Stomach smooth muscle (tissue), 2 donors: ENCODE measurements around the gene SOBP.
"Not testable (repeated sequence)": the region's sequence is repeated elsewhere in the genome, so short reads cannot be mapped to it uniquely, and the experiment has no call there.

Source experiments
- H3K27ac ChIP-seq: one replicate; pipeline ENCODE4 v1.7.0; 2013; ENCODE audit warnings: mild to moderate bottlenecking, low read length, inconsistent platforms
- H3K27me3 ChIP-seq, 2 donors: one replicate each; pipeline ENCODE4 v1.7.0; 2013; ENCODE audit warnings: low read length in 2 of 2; ENCODE audit not compliant: insufficient read depth in 2 of 2, control insufficient read depth in 1 of 2
- H3K36me3 ChIP-seq, 2 donors: one replicate each; pipeline ENCODE4 v1.7.0; 2013; ENCODE audit warnings: low read length in 2 of 2; ENCODE audit not compliant: control insufficient read depth in 2 of 2, insufficient read depth in 2 of 2
- H3K4me1 ChIP-seq: one replicate; pipeline ENCODE4 v1.7.0; 2013; ENCODE audit warnings: low read length; ENCODE audit not compliant: control insufficient read depth, insufficient read depth
- H3K4me3 ChIP-seq, 2 donors: one replicate each; pipeline ENCODE4 v1.7.0; 2013; ENCODE audit warnings: low read length in 2 of 2
- H3K9ac ChIP-seq, 2 donors: one replicate each; pipeline ENCODE4 v1.7.0; 2013; ENCODE audit warnings: low read length in 2 of 2, mild to moderate bottlenecking in 1 of 2
- H3K9me3 ChIP-seq, 2 donors: one replicate each; pipeline ENCODE4 v1.7.0; 2013; ENCODE audit warnings: low read length in 2 of 2; ENCODE audit not compliant: control insufficient read depth in 2 of 2
- donor health status: healthy.
- donor health status: Pancreatic carcinoma.

The SOBP gene

DNA sequence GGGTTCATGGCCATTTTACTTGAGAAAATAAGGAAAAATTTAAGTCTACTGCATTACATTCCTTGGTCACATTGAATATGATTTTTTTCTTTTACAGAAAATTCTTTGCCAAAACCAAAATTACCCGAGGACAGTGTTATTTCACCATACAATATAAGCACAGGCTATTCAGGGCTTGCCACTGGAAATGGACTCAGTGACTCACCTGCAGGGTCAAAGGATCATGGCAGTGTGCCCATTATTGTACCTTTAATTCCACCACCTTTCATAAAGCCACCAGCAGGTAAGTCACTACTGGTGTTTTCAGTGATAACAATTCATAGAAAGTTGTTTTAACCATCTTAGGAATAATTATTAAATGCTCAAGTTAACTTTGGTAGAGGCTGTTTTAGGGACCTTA lies 16.2 kb downstream of the SOBP start:
- no peak overlapping the region for H3K4me3 ChIP-seq

GRCh38 chr6:107509506-107509905 lies 19.6 kb downstream of the SOBP start:
- H3K27me3 ChIP-seq, result no peaks in the 10 kb centered on the region
- no peaks in the 10 kb centered on the region for H3K9me3 ChIP-seq
- H3K9ac ChIP-seq, result no peak overlapping the region
- H3K27ac ChIP-seq, result no peak overlapping the region
- no peak overlapping the region for H3K4me3 ChIP-seq
- H3K4me1 ChIP-seq, result no peaks in the 10 kb centered on the region
- H3K36me3 ChIP-seq, result peaks cover 2 to 6% of the 10 kb centered on the region in 2 donors

More for the DNA sequence above, 16.2 kb downstream of the SOBP start:
- no peaks in the 10 kb centered on the region for H3K4me1 ChIP-seq
- no peaks in the 10 kb centered on the region for H3K27me3 ChIP-seq
- H3K27ac ChIP-seq, result no peak overlapping the region
- peaks cover 0 to 2% of the 10 kb centered on the region in 2 donors for H3K36me3 ChIP-seq
- no peaks in the 10 kb centered on the region for H3K9me3 ChIP-seq
- no peak overlapping the region for H3K9ac ChIP-seq

DNA sequence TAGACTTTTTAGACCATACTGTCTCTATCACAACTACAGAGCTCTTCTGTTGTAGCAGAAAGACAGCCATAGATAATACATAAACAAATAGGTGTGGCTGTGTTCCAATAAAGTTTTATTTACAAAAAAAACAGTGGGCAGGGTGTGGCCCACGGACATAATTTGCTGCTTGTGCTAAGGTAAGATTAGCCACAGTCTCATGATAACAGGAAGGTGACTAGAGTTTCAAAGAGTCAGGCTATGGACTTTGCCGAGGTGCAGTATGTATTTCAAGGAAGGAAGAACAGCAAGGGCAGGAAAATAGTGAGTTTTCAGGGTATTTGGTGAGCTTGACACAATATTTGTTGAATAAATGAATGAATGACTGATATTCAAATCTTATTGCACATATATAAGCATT lies 20.2 kb downstream of the SOBP start:
- H3K4me1 ChIP-seq, result no peaks in the 10 kb centered on the region
- H3K36me3 ChIP-seq, result peaks cover 2 to 6% of the 10 kb centered on the region in 2 donors
- H3K9ac ChIP-seq, result no peak overlapping the region
- H3K9me3 ChIP-seq, result no peaks in the 10 kb centered on the region
- H3K27ac ChIP-seq, result no peak overlapping the region
- no peak overlapping the region for H3K4me3 ChIP-seq
- no peaks in the 10 kb centered on the region for H3K27me3 ChIP-seq

GRCh38 chr6:107511511-107511993 lies 21.6 kb downstream of the SOBP start:
- H3K9ac ChIP-seq, result no peak overlapping the region
- H3K4me3 ChIP-seq, result no peak overlapping the region
- no peak overlapping the region for H3K27ac ChIP-seq
- H3K9me3 ChIP-seq, result no peaks in the 10 kb centered on the region
- no peaks in the 10 kb centered on the region for H3K27me3 ChIP-seq
- peaks cover 2 to 6% of the 10 kb centered on the region in 2 donors for H3K36me3 ChIP-seq
- H3K4me1 ChIP-seq, result no peaks in the 10 kb centered on the region

- no peak overlapping the region for H3K27ac ChIP-seq
- no peaks in the 10 kb centered on the region for H3K27me3 ChIP-seq
- H3K4me3 ChIP-seq, result no peak overlapping the region
- H3K36me3 ChIP-seq, result peaks cover 2 to 6% of the 10 kb centered on the region in 2 donors
- no peak overlapping the region for H3K9ac ChIP-seq
- no peaks in the 10 kb centered on the region for H3K9me3 ChIP-seq
- H3K4me1 ChIP-seq, result no peaks in the 10 kb centered on the region
These were observed 23.3 kb downstream of the SOBP start for GRCh38 chr6:107513214-107513613.

DNA sequence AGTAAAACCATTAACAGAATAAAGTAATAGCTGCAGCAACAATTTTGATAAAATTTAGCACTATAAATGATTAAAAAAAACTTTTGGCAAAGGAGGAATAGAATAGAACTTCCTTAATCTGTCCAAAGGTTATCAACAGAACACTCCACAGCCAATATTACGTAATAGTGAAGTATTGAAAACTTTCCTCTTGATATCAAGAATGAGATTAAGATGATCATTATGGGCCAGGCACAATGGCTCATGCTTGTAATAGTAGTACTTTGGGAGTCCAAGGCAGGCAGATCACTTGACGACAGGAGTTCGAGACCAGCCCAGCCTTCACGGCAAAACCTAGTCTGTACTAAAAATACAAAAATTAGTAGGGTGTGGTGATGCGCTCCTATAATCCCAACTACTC lies 26.0 kb downstream of the SOBP start:
- H3K27ac ChIP-seq, result no peak overlapping the region
- no peaks in the 10 kb centered on the region for H3K4me1 ChIP-seq
- H3K9me3 ChIP-seq, result no peaks in the 10 kb centered on the region
- H3K4me3 ChIP-seq, result no peak overlapping the region
- H3K27me3 ChIP-seq, result no peaks in the 10 kb centered on the region
- H3K9ac ChIP-seq, result no peak overlapping the region
- H3K36me3 ChIP-seq, result peaks cover 0 to 6% of the 10 kb centered on the region in 2 donors

GRCh38 chr6:107517274-107517673 lies 27.4 kb downstream of the SOBP start:
- Histone ChIP-seq H3K27me3 (no peaks in the 10 kb centered on the region), H3K27ac (no peak overlapping the region), H3K9ac (no peak overlapping the region), H3K4me3 (no peak overlapping the region), H3K36me3 (peaks cover 0 to 6% of the 10 kb centered on the region in 2 donors), H3K4me1 (no peaks in the 10 kb centered on the region), H3K9me3 (no peaks in the 10 kb centered on the region)

- H3K27ac ChIP-seq, H3K4me1 ChIP-seq, H3K9me3 ChIP-seq, H3K9ac ChIP-seq, H3K27me3 ChIP-seq, H3K4me3 ChIP-seq, H3K36me3 ChIP-seq: not testable (repeated sequence)
These were observed 29.3 kb downstream of the SOBP start for GRCh38 chr6:107519224-107519623.

- not testable (repeated sequence) for H3K36me3 ChIP-seq, H3K4me3 ChIP-seq, H3K27me3 ChIP-seq, H3K27ac ChIP-seq, H3K9me3 ChIP-seq, H3K9ac ChIP-seq, H3K4me1 ChIP-seq
These were observed 30.8 kb downstream of the SOBP start for GRCh38 chr6:107520706-107521105.

DNA sequence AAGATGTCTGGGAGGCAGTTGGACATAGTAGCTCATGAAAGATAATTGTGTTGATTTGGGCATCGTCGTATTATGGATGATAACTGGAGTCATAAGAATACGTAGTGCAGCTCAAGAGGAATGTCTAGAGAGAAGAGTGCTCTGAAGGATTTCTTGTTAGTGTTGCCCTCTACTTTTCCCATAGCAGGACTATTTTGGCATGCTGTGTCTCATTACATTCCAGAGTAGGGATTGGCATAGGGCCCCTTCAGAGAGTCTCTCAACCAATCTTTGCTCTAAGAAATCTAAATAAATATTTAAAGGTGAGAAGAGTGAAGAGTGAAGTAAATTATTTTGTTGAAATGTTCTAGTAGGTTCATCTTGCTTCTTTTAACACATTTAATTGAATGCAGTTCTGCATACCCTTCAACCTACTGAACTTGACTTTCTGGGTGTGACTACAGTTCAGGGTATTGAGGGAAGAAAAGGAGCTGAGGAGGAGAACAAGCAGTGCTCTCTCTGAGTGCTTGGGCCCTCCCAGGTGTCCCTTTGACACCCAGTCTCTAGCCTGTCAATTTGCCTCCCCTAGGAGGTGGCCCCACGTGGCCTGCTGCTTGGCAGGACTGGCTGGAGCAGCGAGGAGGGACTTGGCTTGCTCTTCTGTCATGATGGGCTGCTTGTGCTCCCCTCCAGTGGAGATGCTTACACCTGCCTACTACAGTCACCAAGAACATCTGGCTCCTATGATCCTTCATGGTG lies 33.3 kb downstream of the SOBP start:
- no peak overlapping the region for H3K4me3 ChIP-seq
- H3K27ac ChIP-seq, result no peak overlapping the region
- no peaks in the 10 kb centered on the region for H3K27me3 ChIP-seq
- H3K9ac ChIP-seq, result no peak overlapping the region
- peaks cover 2% of the 10 kb centered on the region for H3K4me1 ChIP-seq
- peaks cover 2 to 3% of the 10 kb centered on the region in 2 donors for H3K36me3 ChIP-seq
- H3K9me3 ChIP-seq, result no peaks in the 10 kb centered on the region

GRCh38 chr6:107523794-107524193 lies 33.9 kb downstream of the SOBP start:
- no peak overlapping the region for H3K4me3 ChIP-seq
- no peaks in the 10 kb centered on the region for H3K9me3 ChIP-seq
- H3K36me3 ChIP-seq, result peaks cover 2 to 3% of the 10 kb centered on the region in 2 donors
- no peaks in the 10 kb centered on the region for H3K27me3 ChIP-seq
- H3K4me1 ChIP-seq, result peaks cover 2% of the 10 kb centered on the region
- H3K9ac ChIP-seq, result no peak overlapping the region
- H3K27ac ChIP-seq, result no peak overlapping the region
